ENCODE results near the gene PLXNB1. TPM values are rescaled to one million over a fixed set of nuclear protein-coding genes. Genes with fewer than 3 reads are reported as not detected.

PLXNB1 gene
- total RNA-seq, 2 experiments from 2014 or later = 1.8 to 4.0 TPM

DNA sequence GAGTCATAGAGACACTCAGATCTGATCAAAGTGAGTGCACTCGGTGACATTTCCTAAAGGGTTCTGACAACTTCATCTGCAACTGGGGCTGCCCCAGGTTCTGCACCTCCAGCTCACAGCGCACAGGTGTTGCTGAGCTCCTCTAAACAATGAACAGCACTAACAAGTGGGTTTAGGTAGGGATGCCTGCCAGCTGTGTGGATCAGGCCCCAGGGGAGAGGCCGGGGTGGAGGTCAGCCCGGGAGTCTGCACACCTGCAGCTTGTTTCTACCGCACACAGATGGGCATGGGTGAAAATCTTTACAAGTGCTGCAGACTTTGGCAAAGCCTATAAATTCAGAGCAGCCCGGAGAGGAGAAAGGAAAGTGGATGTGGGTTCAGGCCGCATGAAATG, 57.5 kb downstream of the PLXNB1 start:
- no peak overlapping the region for H3K27ac Mint-ChIP-seq
- DNase-seq (no peak), ATAC-seq (no peak)
- no peaks in the 10 kb centered on the region for H3K36me3 Mint-ChIP-seq
- CTCF ChIA-PET = interaction anchor here (0.7 kb wide), 1 partner anchor 272 kb away, joined by 3 read pairs; no protein-coding TSS in a partner anchor
- H3K27me3 Mint-ChIP-seq = no peaks in the 10 kb centered on the region
- H3K4me3 Mint-ChIP-seq = no peak overlapping the region
- H3K9me3 Mint-ChIP-seq (ENCODE audit: low read depth) = no peaks in the 10 kb centered on the region
- no peaks in the 10 kb centered on the region for H3K4me1 Mint-ChIP-seq

DNA sequence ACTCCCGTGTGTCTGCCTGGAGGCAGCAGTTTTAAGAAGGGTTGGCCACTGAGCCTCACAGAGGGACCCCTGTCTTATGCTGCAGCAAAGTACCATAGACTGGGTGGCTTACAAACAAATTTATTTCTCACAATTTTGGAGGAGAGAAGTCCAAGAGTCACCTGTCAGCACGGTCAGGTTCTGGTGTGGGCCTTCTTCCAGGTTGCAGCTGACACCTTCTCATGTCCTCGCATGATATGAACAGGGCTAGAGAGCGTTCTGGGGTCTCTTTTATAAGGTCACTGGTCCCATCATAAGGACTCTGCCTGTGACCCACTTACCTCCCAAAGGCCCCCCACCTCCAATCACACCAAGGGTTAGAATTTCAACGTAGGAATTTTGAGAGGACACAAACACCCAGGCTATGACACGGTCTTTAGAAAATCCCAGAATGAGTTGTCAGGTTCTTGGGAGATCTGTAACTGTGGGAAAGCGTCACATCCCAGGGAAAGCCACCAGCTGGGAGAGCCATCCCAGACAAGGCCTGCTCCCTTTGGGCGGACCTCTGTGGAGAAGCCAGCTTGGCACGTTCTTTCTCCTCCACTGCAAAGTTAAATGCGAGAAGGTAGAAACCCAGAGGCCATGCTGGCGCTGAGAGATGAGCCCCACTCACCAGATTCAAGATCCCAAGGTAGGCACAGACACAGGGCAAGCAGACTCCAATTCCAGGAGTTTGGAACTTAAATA, 58.1 kb downstream of the PLXNB1 start, which contains the start of gene FBXW12:
Gene FBXW12 (plus strand): TSS at position 569 of the 726 bp plus-strand sequence. CDS start 549 bp downstream, outside the sequence.
- H3K36me3 Mint-ChIP-seq = no peaks in the 10 kb centered on the region
- H3K9me3 Mint-ChIP-seq (ENCODE audit: low read depth) = no peaks in the 10 kb centered on the region
- H3K4me1 Mint-ChIP-seq = no peaks in the 10 kb centered on the region
- no peak within 1 kb of the TSS for H3K27ac Mint-ChIP-seq
- CTCF ChIA-PET = interaction anchor here (0.7 kb wide), 1 partner anchor 271 kb away, joined by 3 read pairs; no protein-coding TSS in a partner anchor
- ATAC-seq (no peak), DNase-seq (no peak)
- H3K4me3 Mint-ChIP-seq = no peak within 1 kb of the TSS
- H3K27me3 Mint-ChIP-seq = no peaks in the 10 kb centered on the region

DNA sequence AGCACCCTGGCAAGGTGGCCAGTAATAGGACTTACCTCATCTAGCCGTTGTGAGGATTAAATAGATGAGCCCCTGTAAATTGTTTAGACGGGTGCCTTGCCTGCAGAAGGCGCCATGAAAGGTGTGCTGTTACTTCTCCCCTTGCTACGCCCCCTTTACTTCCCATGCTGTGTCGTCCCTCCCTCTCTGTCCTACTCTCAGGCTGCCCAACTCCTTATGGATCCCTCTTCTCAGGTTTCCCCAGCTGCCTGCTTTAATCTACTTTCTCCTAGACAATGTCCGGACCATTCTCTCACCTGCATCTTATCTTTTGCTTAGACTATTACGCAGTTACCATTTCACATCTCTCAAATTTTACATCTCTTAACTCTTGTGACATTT, 59.6 kb downstream of the PLXNB1 start:
- CTCF ChIA-PET = no interaction called here
- ATAC-seq (no peak), DNase-seq (no peak)
- Mint-ChIP-seq H3K36me3 (no peaks in the 10 kb centered on the region), H3K4me1 (no peaks in the 10 kb centered on the region), H3K9me3 (ENCODE audit: low read depth) (no peaks in the 10 kb centered on the region), H3K4me3 (no peak overlapping the region), H3K27ac (no peak overlapping the region), H3K27me3 (no peaks in the 10 kb centered on the region)

DNA sequence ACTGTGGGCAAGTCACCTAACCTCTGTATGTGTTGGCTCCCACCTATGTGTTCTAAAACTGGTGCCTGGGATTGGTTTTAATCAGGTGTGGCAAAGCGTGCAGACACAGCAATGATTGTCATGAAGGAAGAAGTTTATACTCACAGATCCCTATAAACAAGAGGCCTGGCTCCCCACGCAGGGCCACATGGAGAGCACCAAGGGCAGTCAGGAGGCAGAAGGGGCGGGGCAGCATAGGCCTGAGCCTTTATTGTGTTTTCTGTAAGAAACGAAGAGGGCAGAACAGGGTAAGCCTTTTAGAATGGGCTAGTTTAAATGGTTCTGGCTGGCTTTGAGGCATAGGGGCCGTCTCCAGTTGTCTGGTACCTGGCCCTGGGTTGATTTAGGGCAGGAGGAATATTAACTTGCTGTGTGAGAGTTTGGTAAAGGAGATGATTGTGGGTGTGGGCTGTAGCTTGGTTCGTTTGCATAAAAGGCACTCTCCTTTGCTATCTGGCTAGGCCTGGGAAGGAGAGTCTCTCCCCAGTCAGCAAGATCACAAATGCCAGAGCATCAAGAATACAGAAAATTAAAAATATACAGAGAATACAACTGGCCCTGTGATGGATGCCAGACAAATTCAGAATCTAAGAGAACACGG, 60.1 kb downstream of the PLXNB1 start:
- H3K4me3 Mint-ChIP-seq = no peak overlapping the region
- CTCF ChIA-PET = no interaction called here
- no peaks in the 10 kb centered on the region for H3K27me3 Mint-ChIP-seq
- H3K4me1 Mint-ChIP-seq = no peaks in the 10 kb centered on the region
- no peak for ATAC-seq
- DNase-seq = no peak
- H3K9me3 Mint-ChIP-seq (ENCODE audit: low read depth) = peaks cover 2% of the 10 kb centered on the region
- no peak overlapping the region for H3K27ac Mint-ChIP-seq
- peaks cover 2% of the 10 kb centered on the region for H3K36me3 Mint-ChIP-seq

DNA sequence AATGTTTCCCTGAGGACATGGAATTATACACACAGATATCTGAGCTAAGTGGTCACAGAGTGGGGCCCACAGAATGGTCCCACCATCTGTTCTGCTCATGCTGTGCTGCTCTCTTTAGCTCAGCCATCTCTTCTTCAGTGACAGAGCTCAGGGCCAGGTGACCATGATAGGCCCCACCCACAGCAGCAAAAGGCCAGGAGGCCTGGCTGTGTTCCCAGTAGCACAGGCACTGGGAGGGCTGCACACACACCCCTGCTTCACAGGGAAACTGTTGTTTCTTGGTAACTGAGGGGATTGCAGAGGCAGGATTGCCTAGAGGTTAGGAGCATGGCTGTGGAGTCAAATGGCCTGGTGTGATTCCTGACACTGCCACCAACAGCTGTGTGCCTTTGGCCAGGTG, 62.7 kb downstream of the PLXNB1 start:
- H3K4me1 Mint-ChIP-seq = no peaks in the 10 kb centered on the region
- CTCF ChIA-PET = interaction anchor here (1.5 kb wide), 1 partner anchor 69 kb away, joined by 4 read pairs; no protein-coding TSS in a partner anchor
- H3K9me3 Mint-ChIP-seq (ENCODE audit: low read depth) = peaks cover 3% of the 10 kb centered on the region
- H3K27me3 Mint-ChIP-seq = peaks cover 3% of the 10 kb centered on the region
- H3K4me3 Mint-ChIP-seq = no peak overlapping the region
- no peak for ATAC-seq
- H3K27ac Mint-ChIP-seq = no peak overlapping the region
- peaks cover 5% of the 10 kb centered on the region for H3K36me3 Mint-ChIP-seq
- no peak for DNase-seq

DNA sequence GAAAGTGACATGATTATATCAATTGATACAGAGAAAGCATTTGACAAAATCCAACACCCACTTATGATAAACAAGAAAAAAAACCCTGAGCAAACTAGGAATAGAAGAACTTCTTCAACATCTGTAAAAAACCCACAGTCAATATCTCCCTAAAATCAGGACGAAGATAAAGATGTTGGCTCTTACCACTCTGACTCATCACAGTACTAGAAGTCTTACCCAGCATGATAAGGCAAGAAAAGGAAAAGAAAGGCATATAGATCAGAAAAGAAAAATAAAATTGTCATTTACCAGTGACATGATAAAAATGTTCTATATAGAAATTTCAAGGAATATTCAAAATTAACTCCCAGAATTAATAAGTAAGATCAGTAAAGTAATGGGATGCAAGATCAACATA, 65.0 kb downstream of the PLXNB1 start:
- CTCF ChIA-PET = no interaction called here
- ATAC-seq = no peak

DNA sequence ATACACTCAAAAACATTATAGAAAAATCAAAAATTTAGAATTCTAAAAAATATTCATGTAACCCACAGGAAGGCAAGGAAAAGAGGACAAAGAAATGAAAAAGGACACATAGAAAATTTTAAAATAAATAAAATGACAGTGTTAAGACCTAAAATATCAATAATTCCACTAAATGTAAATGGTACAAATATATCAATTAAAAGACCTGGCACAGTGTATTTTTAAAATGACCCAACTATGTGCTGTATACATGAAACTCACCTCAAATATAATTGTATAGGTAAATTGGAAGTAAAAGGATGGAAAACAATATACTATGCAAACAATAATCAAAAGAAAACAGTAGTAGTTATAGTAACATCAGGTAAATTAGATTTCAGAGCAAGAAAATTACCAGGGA, 68.0 kb downstream of the PLXNB1 start:
- Mint-ChIP-seq H3K4me3 (no peak overlapping the region), H3K36me3 (peaks cover 8% of the 10 kb centered on the region), H3K27me3 (peaks cover 33% of the 10 kb centered on the region), H3K4me1 (no peaks in the 10 kb centered on the region), H3K27ac (no peak overlapping the region), H3K9me3 (ENCODE audit: low read depth) (peaks cover 13% of the 10 kb centered on the region)
- DNase-seq (no peak), ATAC-seq (no peak)
- CTCF ChIA-PET = interaction anchor here (0.8 to 1.5 kb wide), 2 partner anchors 74 to 324 kb away, joined by 3 to 5 read pairs; partner anchors contain the start of gene NCKIPSD

More for the DNA sequence above, 65.0 kb downstream of the PLXNB1 start:
- Mint-ChIP-seq H3K36me3 (peaks cover 8% of the 10 kb centered on the region), H3K4me1 (no peaks in the 10 kb centered on the region), H3K27ac (no peak overlapping the region), H3K9me3 (ENCODE audit: low read depth) (peaks cover 13% of the 10 kb centered on the region), H3K27me3 (peaks cover 19% of the 10 kb centered on the region), H3K4me3 (no peak overlapping the region)
- no peak for DNase-seq

DNA sequence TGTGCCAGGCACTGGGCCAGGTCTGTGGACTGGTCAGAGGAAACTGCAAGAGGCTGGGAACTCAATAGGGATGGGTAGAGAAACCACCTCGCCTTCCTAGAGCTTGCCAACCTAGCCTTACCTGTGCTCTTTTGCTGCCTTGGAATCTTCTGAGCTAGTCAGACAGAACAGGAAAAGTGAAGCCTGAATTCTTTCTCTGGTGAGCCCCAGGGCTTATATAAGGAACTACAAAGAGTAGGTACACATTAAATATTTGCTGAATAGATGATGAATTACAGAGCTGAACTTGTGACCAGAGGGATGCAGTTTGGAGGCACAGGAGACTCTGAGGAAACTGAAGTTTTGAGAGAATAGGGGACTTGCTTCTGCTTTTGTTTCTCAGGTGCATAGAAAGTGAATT, 73.5 kb downstream of the PLXNB1 start:
- Mint-ChIP-seq H3K27me3 (peaks cover 42% of the 10 kb centered on the region), H3K9me3 (ENCODE audit: low read depth) (peaks cover 6% of the 10 kb centered on the region)
- CTCF ChIA-PET = interaction anchor here (1.6 kb wide), 1 partner anchor 17 kb away, joined by 4 read pairs; no protein-coding TSS in a partner anchor

DNA sequence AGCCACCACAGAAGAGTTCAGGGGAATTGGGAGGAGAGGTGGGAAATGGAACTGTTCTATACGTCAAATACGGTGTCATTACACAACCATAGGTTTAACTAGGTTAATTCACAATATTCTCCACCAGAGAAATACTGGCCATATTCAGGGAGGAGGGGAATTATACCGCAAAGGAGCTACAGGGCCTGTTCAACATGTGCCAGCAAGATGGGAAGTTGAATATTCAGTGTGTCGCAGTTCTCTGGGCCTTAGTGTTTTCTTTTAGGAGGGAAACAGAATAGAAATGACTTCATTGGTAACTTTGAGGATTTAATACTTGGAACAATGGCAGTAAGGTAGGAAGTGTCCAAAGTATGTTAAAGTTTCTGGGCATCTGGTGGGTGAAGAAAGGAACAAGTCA, 75.9 kb downstream of the PLXNB1 start:
- DNase-seq (no peak), ATAC-seq (no peak)
- Mint-ChIP-seq H3K4me1 (no peaks in the 10 kb centered on the region), H3K4me3 (no peak overlapping the region), H3K27me3 (peaks cover 27% of the 10 kb centered on the region), H3K27ac (no peak overlapping the region), H3K9me3 (ENCODE audit: low read depth) (no peaks in the 10 kb centered on the region), H3K36me3 (no peaks in the 10 kb centered on the region)
- CTCF ChIA-PET = interaction anchor here (0.7 kb wide), 1 partner anchor 1019 kb away, joined by 4 read pairs; no protein-coding TSS in a partner anchor

More for the DNA sequence above, 73.5 kb downstream of the PLXNB1 start:
- no peak overlapping the region for H3K4me3 Mint-ChIP-seq
- no peak for ATAC-seq
- no peaks in the 10 kb centered on the region for H3K4me1 Mint-ChIP-seq
- no peak overlapping the region for H3K27ac Mint-ChIP-seq
- no peaks in the 10 kb centered on the region for H3K36me3 Mint-ChIP-seq
- no peak for DNase-seq

Other genes starting within 250 kb of the PLXNB1 start
- 10 to 100 TPM; 33.1 to 39.4 TPM for gene CDC25A, start 241.7 kb downstream of the PLXNB1 start, total RNA-seq
- not detected for gene CAMP, start 206.6 kb downstream of the PLXNB1 start, total RNA-seq
- 10 to 100 TPM; 25.3 to 36.3 TPM for gene ZNF589, start 189.0 kb downstream of the PLXNB1 start, total RNA-seq
- gene NME6, start 128.7 kb downstream of the PLXNB1 start, total RNA-seq = 10 to 100 TPM; 26.3 to 34.5 TPM
- gene SPINK8, start 96.4 kb downstream of the PLXNB1 start, total RNA-seq = not detected
- gene FBXW12, start 57.9 kb downstream of the PLXNB1 start, total RNA-seq = not detected
- 10 to 100 TPM; 18.4 to 21.9 TPM for gene CCDC51, start 10.0 kb upstream of the PLXNB1 start, total RNA-seq
- gene TMA7, start 10.2 kb upstream of the PLXNB1 start, total RNA-seq = 100 to 1,000 TPM; 219 to 298 TPM
- 10 to 100 TPM; 20.9 to 21.2 TPM for gene ATRIP, start 16.7 kb upstream of the PLXNB1 start, total RNA-seq
- 100 to 1,000 TPM; 198 to 313 TPM for gene SHISA5, start 74.1 kb upstream of the PLXNB1 start, total RNA-seq
- 10 to 100 TPM; 12.2 to 26.9 TPM for gene PFKFB4, start 126.7 kb upstream of the PLXNB1 start, total RNA-seq
- not detected for gene UCN2, start 133.7 kb upstream of the PLXNB1 start, total RNA-seq
- gene COL7A1, start 165.2 kb upstream of the PLXNB1 start, total RNA-seq = 1 to 10 TPM; 1.1 TPM
- 100 to 1,000 TPM; 201 to 220 TPM for gene UQCRC1, start 179.6 kb upstream of the PLXNB1 start, total RNA-seq
- gene TMEM89, start 191.7 kb upstream of the PLXNB1 start, total RNA-seq = under 1 TPM in 1 of 2 experiments, not detected in 1; 0.73 TPM
- 10 to 100 TPM; 44.9 to 59.0 TPM for gene SLC26A6, start 205.4 kb upstream of the PLXNB1 start, total RNA-seq
- gene CELSR3, start 232.8 kb upstream of the PLXNB1 start, total RNA-seq = 10 to 100 TPM; 20.9 to 24.0 TPM

Data from activated CD8-positive, alpha-beta memory T cell treated with anti-CD3 and anti-CD28 coated beads, Interleukin-2, amount 10 ng/mL, durations not matched to agents 7 days and 5 days (primary cell).